SK-N-SH (cell line): ENCODE data around the gene COL5A2. TPM values are rescaled to one million over a fixed set of nuclear protein-coding genes. Genes with fewer than 3 reads are reported as not detected.

ENCODE experiments used
- CTCF ChIA-PET: fragments of 300-600, 350-600 bp; formaldehyde crosslinking; extraction: SDS; loops from one replicate; lab custom pipeline; 2021; lab: Yijun Ruan, JAX
- POLR2A ChIA-PET: fragments of 350-600 bp; sonication (Branson Sonifier 250); formaldehyde crosslinking; extraction: SDS; loops from one replicate; lab custom pipeline; 2020; ENCODE audit warnings: antibody characterized with exemption, inconsistent platforms; lab: Yijun Ruan, JAX
- DNase-seq: peaks from one replicate; pipeline ENCODE4 v3.0.0; 2012
- H2AFZ ChIP-seq: fragments of 200-600 bp; sonication (generic); 2 replicates; pipeline ENCODE4 v1.8.1; 2016; ENCODE audit warnings: antibody characterized with exemption, mild to moderate bottlenecking, low read depth
- H3F3A ChIP-seq: fragments of 200-600 bp; sonication (generic); replicated peaks from 2 replicates; pipeline ENCODE3; 2016; ENCODE audit warnings: antibody characterized with exemption, mild to moderate bottlenecking; ENCODE audit not compliant: insufficient read depth
- H3K27ac ChIP-seq, 2 experiments: fragments of 200-500 bp in 1 of 2; fragments of 200-600 bp in 1 of 2; sonication (Bioruptor generic) in 1 of 2; sonication (generic), shearing (Covaris generic) in 1 of 2; 2 replicates each; pipeline versions ENCODE4 v1.5.1 to v1.6.1; 2014 to 2016; ENCODE audit warnings: low read depth in 2 of 2, inconsistent platforms in 1 of 2, low read length in 1 of 2, mild to moderate bottlenecking in 1 of 2, mixed read lengths in 1 of 2
- H3K27me3 ChIP-seq: fragments of 200-600 bp; sonication (generic), shearing (Covaris generic); 2 replicates; pipeline ENCODE4 v1.6.1; 2016; ENCODE audit warnings: mixed run types; ENCODE audit not compliant: insufficient read depth
- H3K36me3 ChIP-seq, 2 experiments: fragments of 200-500 bp in 1 of 2; fragments of 200-600 bp in 1 of 2; sonication (Bioruptor generic) in 1 of 2; sonication (generic) in 1 of 2; replicated peaks in 1 of 2; 2 replicates each; pipeline versions ENCODE3 to v1.5.1; 2014 to 2016; ENCODE audit warnings: low read length in 1 of 2, mild to moderate bottlenecking in 1 of 2; ENCODE audit not compliant: insufficient read depth in 2 of 2, control insufficient read depth in 1 of 2
- H3K4me1 ChIP-seq, 2 experiments: fragments of 200-500 bp in 1 of 2; fragments of 200-600 bp in 1 of 2; sonication (Bioruptor generic) in 1 of 2; sonication (generic), shearing (Covaris generic) in 1 of 2; 2 replicates each; pipeline versions ENCODE4 v1.5.1 to v1.6.1; 2014 to 2016; ENCODE audit warnings: low read depth in 1 of 2, low read length in 1 of 2, mixed run types in 1 of 2; ENCODE audit not compliant: insufficient read depth in 2 of 2, control insufficient read depth in 1 of 2
- H3K4me2 ChIP-seq: fragments of 200-600 bp; sonication (generic), shearing (Covaris generic); 2 replicates; pipeline ENCODE4 v1.6.1; 2017; ENCODE audit warnings: mixed run types
- H3K4me3 ChIP-seq, 2 experiments: fragments of 200-500 bp in 1 of 2; fragments of 200-600 bp in 1 of 2; sonication (Bioruptor generic) in 1 of 2; sonication (generic), shearing (Covaris generic) in 1 of 2; 2 replicates each; pipeline versions ENCODE4 v1.5.1 to v1.8.1; 2014 to 2016; ENCODE audit warnings: low read depth in 2 of 2, inconsistent platforms in 1 of 2, low read length in 1 of 2, mild to moderate bottlenecking in 1 of 2, mixed read lengths in 1 of 2, moderate library complexity in 1 of 2
- H3K79me2 ChIP-seq: fragments of 200-600 bp; sonication (generic); 2 replicates; pipeline ENCODE4 v1.8.1; 2017; ENCODE audit warnings: mild to moderate bottlenecking; ENCODE audit not compliant: insufficient read depth
- H3K9ac ChIP-seq: fragments of 200-600 bp; sonication (generic); 2 replicates; pipeline ENCODE4 v1.6.1; 2017; ENCODE audit warnings: mixed run types
- H3K9me2 ChIP-seq: fragments of 200-600 bp; sonication (generic); 2 replicates; pipeline ENCODE4 v1.6.1; 2017; ENCODE audit warnings: mixed run types
- H3K9me3 ChIP-seq: fragments of 200-600 bp; sonication (generic); 2 replicates; pipeline ENCODE4 v1.6.1; 2017; ENCODE audit warnings: mixed run types, mild to moderate bottlenecking, moderate library complexity
- H4K20me1 ChIP-seq: fragments of 200-600 bp; sonication (generic); 2 replicates; pipeline ENCODE4 v1.6.1; 2017; ENCODE audit warnings: mild to moderate bottlenecking, mixed run types; ENCODE audit not compliant: insufficient read depth
- CHD2 ChIP-seq: fragments of 150-350 bp; IDR thresholded peaks from 2 replicates; pipeline ENCODE4 v1.6.1; 2018; ENCODE audit warnings: low read length; ENCODE audit not compliant: partially characterized antibody
- EP300 ChIP-seq, 2 experiments: IDR thresholded peaks; 2 replicates each; pipeline versions ENCODE4 v1.4.0 to v1.6.1; 2012; ENCODE audit warnings: borderline replicate concordance in 1 of 2, low read depth in 1 of 2, low read length in 1 of 2
- FOSL2 ChIP-seq: IDR thresholded peaks from 2 replicates; pipeline ENCODE4 v1.4.0; 2012; ENCODE audit warnings: low read depth, mild to moderate bottlenecking, moderate library complexity, borderline replicate concordance
- FOXJ3 ChIP-seq: sonication (generic); formaldehyde crosslinking; IDR thresholded peaks from 2 replicates; pipeline ENCODE4 v1.5.1; 2020; ENCODE audit warnings: mild to moderate bottlenecking, missing genetic modification reagents
- GATA2 ChIP-seq: sonication (generic); formaldehyde crosslinking; IDR thresholded peaks from 2 replicates; pipeline ENCODE4 v1.5.0; 2020; ENCODE audit warnings: mild to moderate bottlenecking, missing genetic modification reagents
- JUND ChIP-seq: IDR thresholded peaks from 2 replicates; pipeline ENCODE4 v1.4.0; 2012
- MEF2A ChIP-seq: IDR thresholded peaks from 2 replicates; pipeline ENCODE4 v1.4.0; 2012; ENCODE audit warnings: low read depth, borderline replicate concordance
- MXI1 ChIP-seq: IDR thresholded peaks from 2 replicates; pipeline ENCODE4 v1.6.1; 2012; ENCODE audit warnings: mild to moderate bottlenecking, low read depth, low read length, improper control_type of control experiment
- NFIC ChIP-seq: IDR thresholded peaks from 2 replicates; pipeline ENCODE4 v1.4.0; 2012; ENCODE audit warnings: borderline replicate concordance
- RAD21 ChIP-seq: IDR thresholded peaks from 2 replicates; pipeline ENCODE4 v1.6.1; 2012; ENCODE audit warnings: mild to moderate bottlenecking, low read length
- RFX5 ChIP-seq: IDR thresholded peaks from 2 replicates; pipeline ENCODE4 v1.6.1; 2012; ENCODE audit warnings: mild to moderate bottlenecking, improper control_type of control experiment, low read length
- RXRA ChIP-seq: IDR thresholded peaks from 2 replicates; pipeline ENCODE4 v1.4.0; 2012; ENCODE audit warnings: low read depth, mild to moderate bottlenecking, borderline replicate concordance
- TAF1 ChIP-seq: IDR thresholded peaks from 2 replicates; pipeline ENCODE4 v1.6.1; 2012; ENCODE audit warnings: low read depth, mild to moderate bottlenecking, low read length, moderate library complexity, borderline replicate concordance
- polyA plus RNA-seq, 3 experiments: library from polyadenylated mRNA; depleted of rRNA; stranded (reverse); fragments of >200 nt; gene quantifications; 2 replicates each; pipeline ENCODE4 v1.2.3, GENCODE V29; 2012
- TF ChIP-seq, protein P1 (sequence below): fragments of 150-350 bp; IDR thresholded peaks from 2 replicates; pipeline ENCODE4 v1.6.1; 2017; ENCODE audit warnings: antibody characterized with exemption, low read length, low read depth, borderline replicate concordance
- TF ChIP-seq, protein P2 (sequence below): IDR thresholded peaks from 2 replicates; pipeline ENCODE4 v1.4.0; 2012; ENCODE audit warnings: low read depth
- TF ChIP-seq, protein P3 (sequence below): IDR thresholded peaks from 2 replicates; pipeline ENCODE4; 2012
- TF ChIP-seq, protein P4 (sequence below): IDR thresholded peaks from 2 replicates; pipeline ENCODE4 v1.4.0; 2012; ENCODE audit warnings: low read depth, borderline replicate concordance
- TF ChIP-seq, protein P5 (sequence below): IDR thresholded peaks from 2 replicates; pipeline ENCODE4 v1.4.0; 2012; ENCODE audit warnings: low read depth, borderline replicate concordance
- TF ChIP-seq, protein P6 (sequence below): fragments of 150-350 bp; IDR thresholded peaks from 2 replicates; pipeline ENCODE4 v1.6.1; 2016; ENCODE audit warnings: mild to moderate bottlenecking, low read depth, low read length
- TF ChIP-seq, protein P7 (sequence below): IDR thresholded peaks from 2 replicates; pipeline ENCODE4 v1.6.1; 2012; ENCODE audit warnings: mild to moderate bottlenecking, low read depth, low read length, moderate library complexity

The COL5A2 gene
- polyA plus RNA-seq, 1 of the 3 experiments (the other 2 are of a cell fraction), result 20.4 TPM

DNA sequence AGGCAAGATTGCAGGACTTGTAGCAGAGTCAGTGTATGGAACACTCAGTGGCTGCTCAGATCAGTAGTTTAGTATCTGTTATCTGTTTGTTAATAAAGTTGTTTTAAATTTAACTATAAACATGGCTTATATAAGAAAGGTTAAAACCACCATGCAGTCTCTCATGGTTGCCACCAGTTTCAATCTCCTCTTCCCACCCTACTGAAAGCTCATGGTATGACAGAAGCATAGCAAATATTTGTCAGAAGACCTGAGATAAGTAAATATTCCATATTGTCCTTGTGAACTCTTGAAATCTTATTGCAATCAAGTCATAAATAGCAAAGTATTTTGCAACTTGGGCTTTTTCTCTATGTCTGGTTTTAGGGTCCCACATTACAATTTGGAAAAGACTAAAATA lies 2.1 kb upstream of the COL5A2 start:
- Histone ChIP-seq H3K4me2 (no peak overlapping the region), H3K9me3 (no peaks in the 10 kb centered on the region), H3K79me2 (no peaks in the 10 kb centered on the region; the same call in 1 of the 2 replicates), H2AFZ (no peak overlapping the region), H3K27me3 (no peaks in the 10 kb centered on the region), H3K27ac (no peak overlapping the region), H4K20me1 (no peaks in the 10 kb centered on the region), H3K4me1 (peaks cover 0 to 9% of the 10 kb centered on the region in 2 experiments; a peak in 2 of 4 replicates), H3F3A (no peaks in the 10 kb centered on the region), H3K36me3 (no peaks in the 10 kb centered on the region), H3K9ac (no peak overlapping the region), H3K9me2 (no peaks in the 10 kb centered on the region), H3K4me3 (no peak overlapping the region)
- no peak for DNase-seq
- CTCF ChIA-PET, result no interaction called here
- TF ChIP-seq CHD2, result no peak
- no peak for TF ChIP-seq JUND
- no peak for TF ChIP-seq RFX5
- TF ChIP-seq, protein P1, sequence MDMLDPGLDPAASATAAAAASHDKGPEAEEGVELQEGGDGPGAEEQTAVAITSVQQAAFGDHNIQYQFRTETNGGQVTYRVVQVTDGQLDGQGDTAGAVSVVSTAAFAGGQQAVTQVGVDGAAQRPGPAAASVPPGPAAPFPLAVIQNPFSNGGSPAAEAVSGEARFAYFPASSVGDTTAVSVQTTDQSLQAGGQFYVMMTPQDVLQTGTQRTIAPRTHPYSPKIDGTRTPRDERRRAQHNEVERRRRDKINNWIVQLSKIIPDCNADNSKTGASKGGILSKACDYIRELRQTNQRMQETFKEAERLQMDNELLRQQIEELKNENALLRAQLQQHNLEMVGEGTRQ, result no peak
- TF ChIP-seq, protein P2, sequence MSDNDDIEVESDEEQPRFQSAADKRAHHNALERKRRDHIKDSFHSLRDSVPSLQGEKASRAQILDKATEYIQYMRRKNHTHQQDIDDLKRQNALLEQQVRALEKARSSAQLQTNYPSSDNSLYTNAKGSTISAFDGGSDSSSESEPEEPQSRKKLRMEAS, result no peak
- TF ChIP-seq RAD21, result no peak
- TF ChIP-seq, protein P3, sequence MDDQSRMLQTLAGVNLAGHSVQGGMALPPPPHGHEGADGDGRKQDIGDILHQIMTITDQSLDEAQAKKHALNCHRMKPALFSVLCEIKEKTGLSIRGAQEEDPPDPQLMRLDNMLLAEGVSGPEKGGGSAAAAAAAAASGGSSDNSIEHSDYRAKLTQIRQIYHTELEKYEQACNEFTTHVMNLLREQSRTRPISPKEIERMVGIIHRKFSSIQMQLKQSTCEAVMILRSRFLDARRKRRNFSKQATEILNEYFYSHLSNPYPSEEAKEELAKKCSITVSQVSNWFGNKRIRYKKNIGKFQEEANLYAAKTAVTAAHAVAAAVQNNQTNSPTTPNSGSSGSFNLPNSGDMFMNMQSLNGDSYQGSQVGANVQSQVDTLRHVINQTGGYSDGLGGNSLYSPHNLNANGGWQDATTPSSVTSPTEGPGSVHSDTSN, result no peak
- no peak for TF ChIP-seq FOSL2
- TF ChIP-seq, protein P4, sequence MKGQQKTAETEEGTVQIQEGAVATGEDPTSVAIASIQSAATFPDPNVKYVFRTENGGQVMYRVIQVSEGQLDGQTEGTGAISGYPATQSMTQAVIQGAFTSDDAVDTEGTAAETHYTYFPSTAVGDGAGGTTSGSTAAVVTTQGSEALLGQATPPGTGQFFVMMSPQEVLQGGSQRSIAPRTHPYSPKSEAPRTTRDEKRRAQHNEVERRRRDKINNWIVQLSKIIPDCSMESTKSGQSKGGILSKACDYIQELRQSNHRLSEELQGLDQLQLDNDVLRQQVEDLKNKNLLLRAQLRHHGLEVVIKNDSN, result no peak
- no peak for TF ChIP-seq GATA2
- no peak for TF ChIP-seq MEF2A
- TF ChIP-seq FOXJ3 (CRISPR knock-in tag), result no peak
- TF ChIP-seq TAF1, result no peak
- no peak for TF ChIP-seq RXRA
- no peak for TF ChIP-seq NFIC
- TF ChIP-seq MXI1, result no peak
- TF ChIP-seq, protein P5, sequence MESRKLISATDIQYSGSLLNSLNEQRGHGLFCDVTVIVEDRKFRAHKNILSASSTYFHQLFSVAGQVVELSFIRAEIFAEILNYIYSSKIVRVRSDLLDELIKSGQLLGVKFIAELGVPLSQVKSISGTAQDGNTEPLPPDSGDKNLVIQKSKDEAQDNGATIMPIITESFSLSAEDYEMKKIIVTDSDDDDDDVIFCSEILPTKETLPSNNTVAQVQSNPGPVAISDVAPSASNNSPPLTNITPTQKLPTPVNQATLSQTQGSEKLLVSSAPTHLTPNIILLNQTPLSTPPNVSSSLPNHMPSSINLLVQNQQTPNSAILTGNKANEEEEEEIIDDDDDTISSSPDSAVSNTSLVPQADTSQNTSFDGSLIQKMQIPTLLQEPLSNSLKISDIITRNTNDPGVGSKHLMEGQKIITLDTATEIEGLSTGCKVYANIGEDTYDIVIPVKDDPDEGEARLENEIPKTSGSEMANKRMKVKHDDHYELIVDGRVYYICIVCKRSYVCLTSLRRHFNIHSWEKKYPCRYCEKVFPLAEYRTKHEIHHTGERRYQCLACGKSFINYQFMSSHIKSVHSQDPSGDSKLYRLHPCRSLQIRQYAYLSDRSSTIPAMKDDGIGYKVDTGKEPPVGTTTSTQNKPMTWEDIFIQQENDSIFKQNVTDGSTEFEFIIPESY, result no peak
- TF ChIP-seq, protein P6, sequence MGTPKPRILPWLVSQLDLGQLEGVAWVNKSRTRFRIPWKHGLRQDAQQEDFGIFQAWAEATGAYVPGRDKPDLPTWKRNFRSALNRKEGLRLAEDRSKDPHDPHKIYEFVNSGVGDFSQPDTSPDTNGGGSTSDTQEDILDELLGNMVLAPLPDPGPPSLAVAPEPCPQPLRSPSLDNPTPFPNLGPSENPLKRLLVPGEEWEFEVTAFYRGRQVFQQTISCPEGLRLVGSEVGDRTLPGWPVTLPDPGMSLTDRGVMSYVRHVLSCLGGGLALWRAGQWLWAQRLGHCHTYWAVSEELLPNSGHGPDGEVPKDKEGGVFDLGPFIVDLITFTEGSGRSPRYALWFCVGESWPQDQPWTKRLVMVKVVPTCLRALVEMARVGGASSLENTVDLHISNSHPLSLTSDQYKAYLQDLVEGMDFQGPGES, result no peak
- TF ChIP-seq EP300 (IDR thresholded peaks at IDR 0.05; ENCODE audit: borderline replicate concordance in 1 of 2, low read depth in 1 of 2, low read length in 1 of 2), result no peak
- TF ChIP-seq, protein P7, sequence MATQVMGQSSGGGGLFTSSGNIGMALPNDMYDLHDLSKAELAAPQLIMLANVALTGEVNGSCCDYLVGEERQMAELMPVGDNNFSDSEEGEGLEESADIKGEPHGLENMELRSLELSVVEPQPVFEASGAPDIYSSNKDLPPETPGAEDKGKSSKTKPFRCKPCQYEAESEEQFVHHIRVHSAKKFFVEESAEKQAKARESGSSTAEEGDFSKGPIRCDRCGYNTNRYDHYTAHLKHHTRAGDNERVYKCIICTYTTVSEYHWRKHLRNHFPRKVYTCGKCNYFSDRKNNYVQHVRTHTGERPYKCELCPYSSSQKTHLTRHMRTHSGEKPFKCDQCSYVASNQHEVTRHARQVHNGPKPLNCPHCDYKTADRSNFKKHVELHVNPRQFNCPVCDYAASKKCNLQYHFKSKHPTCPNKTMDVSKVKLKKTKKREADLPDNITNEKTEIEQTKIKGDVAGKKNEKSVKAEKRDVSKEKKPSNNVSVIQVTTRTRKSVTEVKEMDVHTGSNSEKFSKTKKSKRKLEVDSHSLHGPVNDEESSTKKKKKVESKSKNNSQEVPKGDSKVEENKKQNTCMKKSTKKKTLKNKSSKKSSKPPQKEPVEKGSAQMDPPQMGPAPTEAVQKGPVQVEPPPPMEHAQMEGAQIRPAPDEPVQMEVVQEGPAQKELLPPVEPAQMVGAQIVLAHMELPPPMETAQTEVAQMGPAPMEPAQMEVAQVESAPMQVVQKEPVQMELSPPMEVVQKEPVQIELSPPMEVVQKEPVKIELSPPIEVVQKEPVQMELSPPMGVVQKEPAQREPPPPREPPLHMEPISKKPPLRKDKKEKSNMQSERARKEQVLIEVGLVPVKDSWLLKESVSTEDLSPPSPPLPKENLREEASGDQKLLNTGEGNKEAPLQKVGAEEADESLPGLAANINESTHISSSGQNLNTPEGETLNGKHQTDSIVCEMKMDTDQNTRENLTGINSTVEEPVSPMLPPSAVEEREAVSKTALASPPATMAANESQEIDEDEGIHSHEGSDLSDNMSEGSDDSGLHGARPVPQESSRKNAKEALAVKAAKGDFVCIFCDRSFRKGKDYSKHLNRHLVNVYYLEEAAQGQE, result no peak
- POLR2A ChIA-PET, result no interaction called here
